HEK293T (cell line): ENCODE results near the gene MAD1L1.

ENCODE experiments used
- FOXK2 ChIP-seq: fragments of 450-650 bp; IDR thresholded peaks from 2 replicates; pipeline ENCODE4 v1.6.1; 2016; ENCODE audit warnings: mild to moderate bottlenecking
- SP1 ChIP-seq: fragments of 450-650 bp; IDR thresholded peaks from 2 replicates; pipeline ENCODE4 v1.6.1; 2017

GRCh38 chr7:1908823-1909420 is 323.8 kb downstream of the MAD1L1 start:
- TF ChIP-seq SP1, result no peak
- TF ChIP-seq FOXK2, result no peak
